Fibroblast of skin of left quadriceps (primary cell): ENCODE results near the gene GRAMD1A.
"Not testable (repeated sequence)": the region's sequence is repeated elsewhere in the genome, so short reads cannot be mapped to it uniquely, and the experiment has no call there.

Experiments
- DNase-seq, 2 experiments: peaks; one replicate each; pipeline ENCODE4 v3.0.0-alpha.2; 2013; ENCODE audit warnings: low read depth in 2 of 2

GRAMD1A gene

DNA sequence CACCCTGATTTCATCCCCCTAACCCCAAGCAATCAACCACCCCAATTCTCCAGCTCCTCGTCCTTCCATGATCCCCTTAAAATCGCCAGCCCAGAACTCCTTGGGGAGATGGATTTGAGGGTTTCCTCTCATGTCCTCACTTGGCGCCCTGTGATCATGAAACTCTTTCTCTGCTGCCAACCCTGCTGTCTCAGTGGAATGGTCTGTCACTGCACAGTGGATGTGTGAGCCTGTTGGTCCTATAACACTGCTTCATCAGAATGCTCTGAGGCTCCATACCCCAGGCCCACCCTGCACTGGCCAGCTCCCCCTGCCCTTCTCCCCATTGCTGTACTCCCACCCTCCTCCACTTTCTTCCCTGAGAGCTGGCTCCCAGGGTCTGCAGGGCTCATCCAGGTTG is 23.5 kb upstream of the GRAMD1A start:
- no peak for DNase-seq

- DNase-seq = no peak
Observed at GRCh38 chr19:34979819-34980640, 20.1 kb upstream of the GRAMD1A start.

DNA sequence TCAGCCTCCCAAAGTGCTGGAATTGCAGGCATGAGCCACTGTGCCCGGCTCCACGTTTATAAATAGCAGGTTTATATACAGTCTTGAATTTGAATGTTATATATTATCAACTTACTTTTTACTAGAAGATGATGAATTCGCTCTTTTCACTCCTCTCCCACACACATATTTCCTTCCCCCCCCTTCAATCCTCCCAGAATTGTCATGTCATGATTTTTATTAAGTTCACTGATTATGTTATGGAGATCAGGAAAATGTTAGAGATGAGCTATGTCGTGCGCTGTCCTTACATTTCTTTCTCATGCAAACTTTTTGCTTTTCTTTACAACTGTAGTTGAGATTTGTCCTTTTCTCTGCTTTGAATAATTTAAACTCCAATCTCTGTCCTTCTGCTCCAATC is 17.8 kb upstream of the GRAMD1A start:
- DNase-seq = no peak

DNA sequence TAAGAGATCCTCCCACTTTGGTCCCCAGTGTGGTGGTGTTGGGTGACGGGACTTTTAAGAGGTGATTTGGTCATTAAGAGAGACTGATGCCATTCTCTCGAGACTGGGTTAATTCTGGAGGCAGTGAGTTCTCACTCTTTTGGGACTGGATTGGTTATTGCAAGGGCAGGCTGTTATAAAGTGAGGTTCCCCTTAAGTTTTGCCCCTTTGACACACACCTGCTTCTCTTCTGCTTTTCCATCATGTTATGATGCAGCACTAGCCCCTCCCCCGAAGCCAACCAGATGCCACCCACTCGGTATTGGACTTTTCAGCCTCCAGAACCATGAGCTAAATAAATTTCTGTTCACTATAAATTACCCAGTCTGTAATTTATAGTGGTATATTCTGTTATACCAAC is 16.3 kb upstream of the GRAMD1A start:
- DNase-seq = no peak

DNA sequence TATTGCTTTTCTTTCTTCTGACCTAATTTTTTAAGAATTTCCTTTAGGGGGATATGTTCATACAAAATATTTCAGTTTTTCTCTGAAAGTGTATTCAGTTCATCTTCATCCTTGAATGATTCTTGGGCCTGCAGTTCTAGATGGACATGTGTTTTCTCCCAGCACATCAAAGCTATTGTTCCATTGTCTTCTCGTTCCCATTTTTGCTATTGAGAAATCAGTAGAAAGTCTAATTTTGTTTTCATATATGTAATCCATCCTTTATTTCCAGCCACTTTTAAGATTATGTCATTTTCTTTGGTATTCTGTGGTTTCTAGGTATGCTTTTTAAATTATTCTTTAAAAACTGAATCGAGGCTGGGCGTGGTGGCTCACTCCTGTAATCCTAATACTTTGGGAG is 15.8 kb upstream of the GRAMD1A start:
- DNase-seq = no peak

DNA sequence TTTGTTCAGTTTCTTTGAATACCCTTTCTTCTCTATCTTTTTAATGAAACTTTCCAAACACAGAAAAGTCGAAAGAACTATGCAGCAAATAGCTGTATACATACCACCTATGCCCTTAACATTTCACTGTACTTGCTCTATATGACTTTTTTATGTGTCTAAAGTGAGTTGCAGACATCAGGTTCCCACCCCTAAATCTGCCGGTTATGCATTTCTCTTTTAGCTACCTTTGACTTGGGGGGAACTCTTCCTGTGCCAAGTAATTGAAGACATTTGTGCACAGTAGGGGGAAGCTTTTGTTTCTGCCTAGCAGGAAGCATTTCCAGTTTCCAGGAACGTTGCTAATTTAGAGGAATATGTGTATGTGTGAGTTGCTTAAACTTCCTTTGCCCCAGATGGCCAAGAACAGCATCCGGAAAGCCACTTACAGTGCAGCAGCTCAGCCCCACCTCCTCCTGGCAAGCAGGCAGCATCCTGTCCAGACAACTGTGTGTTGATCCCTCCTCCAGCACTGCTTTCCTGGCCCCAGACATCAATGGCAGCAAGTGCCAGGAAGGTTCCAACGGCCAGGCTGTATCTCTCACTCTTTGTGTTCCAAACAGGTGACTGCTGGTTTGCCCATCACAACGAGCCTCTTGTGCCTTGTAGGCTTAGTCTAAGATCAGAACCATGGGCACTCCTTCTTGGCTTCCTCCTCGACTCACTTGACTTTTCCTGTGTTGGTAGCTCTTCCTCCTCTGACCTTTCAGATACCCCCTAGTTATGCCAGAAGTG is 14.7 kb upstream of the GRAMD1A start:
- DNase-seq = no peak

DNA sequence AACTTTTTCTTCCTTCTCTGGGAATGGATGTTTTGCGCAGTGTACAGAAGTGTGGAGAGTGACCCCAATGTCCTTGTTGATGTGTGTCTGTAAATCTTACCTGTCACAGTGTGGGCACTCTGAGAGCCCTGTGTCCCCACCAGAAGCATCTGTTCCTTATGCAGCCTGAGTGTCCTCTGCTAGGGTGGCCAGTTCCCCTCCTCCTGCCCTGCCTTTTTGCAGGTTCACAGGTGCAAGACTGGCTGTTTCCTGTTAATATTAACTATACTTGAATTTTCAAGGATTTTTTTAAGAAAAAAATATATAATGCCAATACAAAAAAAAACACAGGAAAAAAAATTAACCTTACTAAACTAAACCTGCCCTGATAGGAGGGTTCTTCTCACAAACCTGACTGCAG is 12.0 kb upstream of the GRAMD1A start:
- DNase-seq = no peak

- DNase-seq = no peak
Observed at GRCh38 chr19:34989298-34989697, 10.8 kb upstream of the GRAMD1A start.

GRCh38 chr19:34990578-34991192 is 9.4 kb upstream of the GRAMD1A start:
- no peak for DNase-seq

- DNase-seq = no peak
Observed at GRCh38 chr19:34991542-34992333, 8.4 kb upstream of the GRAMD1A start.

DNA sequence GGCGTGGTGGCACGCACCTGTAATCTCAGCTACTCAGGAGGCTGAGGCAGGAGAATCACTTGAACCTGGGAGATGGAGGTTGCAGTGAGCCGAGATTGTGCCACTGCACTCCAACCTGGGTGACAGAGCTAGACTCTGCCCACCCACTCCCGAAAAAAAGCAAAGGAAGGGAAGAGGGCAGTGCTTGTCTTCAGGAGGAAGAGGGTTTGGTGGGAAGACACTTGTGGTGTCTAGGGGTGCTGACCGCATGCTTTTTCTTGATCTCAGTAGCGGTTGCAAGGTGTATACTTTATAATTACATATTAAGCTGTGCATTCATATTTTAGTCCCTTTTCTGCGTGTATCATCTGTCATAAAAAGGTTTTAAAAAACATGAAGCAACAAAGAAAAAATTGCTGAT is 7.5 kb upstream of the GRAMD1A start:
- not testable (repeated sequence) for DNase-seq

GRCh38 chr19:34994286-34994642 is 5.9 kb upstream of the GRAMD1A start:
- no peak for DNase-seq

GRCh38 chr19:34994643-34995541 is 5.2 kb upstream of the GRAMD1A start:
- no peak for DNase-seq

DNA sequence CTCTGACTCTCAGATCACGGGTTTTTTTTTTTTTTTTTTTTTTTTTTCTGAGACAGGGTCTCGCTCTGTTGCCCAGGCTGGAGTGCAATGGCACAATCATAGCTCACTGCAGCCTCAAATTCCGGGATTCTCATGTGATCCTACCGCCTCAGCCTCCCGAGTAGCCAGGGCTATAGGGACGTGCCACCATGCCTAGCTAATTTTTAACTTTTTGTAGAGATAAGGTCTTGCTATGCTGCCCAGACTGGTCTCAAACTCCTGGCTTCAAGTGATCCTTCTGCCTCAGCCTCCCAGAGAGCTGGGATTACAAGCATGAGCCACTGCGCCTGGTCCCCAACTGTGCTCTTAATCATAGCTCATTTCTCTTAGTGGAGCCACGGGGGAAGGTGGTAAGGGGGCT is 4.6 kb upstream of the GRAMD1A start:
- no peak for DNase-seq

DNA sequence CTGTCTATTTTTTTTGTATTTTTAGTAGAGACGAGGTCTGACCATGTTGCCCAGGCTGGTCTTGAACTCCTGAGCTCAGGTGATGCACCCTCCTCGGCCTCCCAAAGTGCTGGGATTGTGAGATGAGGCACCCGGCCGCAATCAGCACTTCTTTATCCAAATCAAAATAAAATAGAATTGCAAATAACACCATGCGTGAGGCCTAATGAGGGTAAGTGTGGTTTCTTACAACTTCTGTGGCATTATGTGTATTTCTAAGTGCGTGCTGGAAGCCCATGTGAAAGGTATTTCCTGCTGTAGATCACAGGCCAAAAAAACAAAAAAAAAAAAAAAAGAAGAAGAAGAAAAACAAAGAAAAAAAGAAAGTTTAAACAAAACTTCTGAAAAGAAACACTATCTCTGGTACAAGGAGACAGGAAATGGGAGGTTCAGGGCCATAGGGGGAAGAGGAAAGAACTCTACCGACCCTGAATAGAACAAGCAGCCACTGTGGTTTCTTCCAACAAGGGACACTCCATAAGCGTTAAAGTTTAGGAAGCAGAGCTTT is 3.0 kb upstream of the GRAMD1A start:
- DNase-seq = no peak

- DNase-seq = not testable (repeated sequence)
Observed at GRCh38 chr19:34998224-34998623, 1.9 kb upstream of the GRAMD1A start.

DNA sequence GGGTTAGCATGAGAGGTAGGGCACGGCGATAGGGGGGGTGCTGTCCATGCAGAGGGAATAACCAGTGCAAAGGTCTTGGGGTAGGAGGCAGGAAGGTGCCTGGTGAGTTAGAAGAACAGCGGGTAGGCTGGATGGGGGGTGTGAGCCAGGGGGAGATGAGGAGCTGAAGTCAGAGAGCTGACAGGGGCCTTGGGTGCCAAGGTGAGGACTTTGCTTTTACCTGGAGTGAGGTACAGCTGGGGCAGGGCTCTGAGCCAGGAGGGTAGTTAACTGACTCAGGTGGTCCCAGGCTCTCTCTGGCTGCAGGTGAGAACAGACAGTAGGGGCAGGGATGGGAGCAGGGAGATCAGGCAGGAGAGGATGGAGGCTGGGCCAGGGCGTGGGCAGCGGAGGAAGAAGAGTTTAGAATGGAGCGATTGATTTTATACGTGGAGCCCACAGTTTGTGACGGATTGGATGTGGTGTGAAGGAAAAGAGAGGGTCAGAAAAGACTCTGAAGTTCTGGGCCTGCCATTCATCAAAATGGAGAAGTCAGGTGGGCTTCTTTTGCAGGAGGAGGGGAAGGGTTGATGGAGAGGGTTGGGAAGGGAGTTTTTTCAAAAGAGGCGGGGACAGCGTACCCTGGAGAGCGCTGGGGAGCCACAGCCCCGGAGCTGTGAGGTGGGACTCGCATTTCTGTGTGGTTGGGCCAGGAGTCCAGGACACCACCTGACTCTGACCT is 1.2 kb upstream of the GRAMD1A start:
- DNase-seq = no peak

GRCh38 chr19:35000338-35000646 is 169 bp downstream of the GRAMD1A start:
- no peak for DNase-seq

DNA sequence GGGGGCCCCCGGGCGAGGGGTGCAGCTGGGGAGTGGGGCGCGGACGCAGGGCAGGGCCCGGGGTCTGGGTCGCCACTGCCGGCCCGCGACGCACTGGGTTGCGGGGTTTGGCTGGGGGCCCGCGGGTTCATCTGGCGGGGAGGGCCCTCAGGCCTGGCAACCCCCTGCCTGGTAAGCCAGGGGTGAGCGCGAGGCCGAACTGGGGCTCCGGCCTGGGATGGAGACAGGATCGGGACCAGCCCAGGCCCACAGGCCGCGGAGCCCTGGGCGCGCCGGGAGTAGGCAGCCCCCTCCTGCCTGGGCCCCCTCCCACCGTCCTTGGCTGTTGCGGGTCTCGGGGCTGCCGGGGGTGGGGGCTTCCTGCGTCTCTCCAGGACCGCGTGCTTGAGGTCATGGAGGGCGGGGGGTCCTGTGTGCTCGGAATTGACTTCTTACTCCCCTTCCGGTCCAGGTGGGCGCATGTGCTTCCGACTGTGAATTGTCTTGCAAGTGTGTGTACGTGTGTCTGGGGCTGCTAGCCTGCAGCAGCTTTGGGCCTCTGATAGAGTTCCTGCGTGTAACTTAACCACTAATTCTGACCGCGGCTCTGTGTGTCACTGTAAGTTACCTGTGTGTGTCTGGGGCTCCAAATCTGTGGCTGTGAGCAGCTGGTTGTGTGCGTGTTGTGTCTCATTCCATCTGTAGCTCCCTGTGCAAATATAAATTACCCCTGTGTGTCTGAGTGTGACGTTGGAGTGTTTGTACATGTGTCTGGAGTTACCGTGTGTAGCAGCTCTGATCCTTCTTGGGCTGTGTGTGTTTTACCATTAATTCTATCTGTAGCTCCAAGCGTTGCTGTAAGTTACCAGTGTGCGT is 751 bp downstream of the GRAMD1A start:
- no peak for DNase-seq
